Peyer's patch (tissue), 4 donors: Measurements from ENCODE around the gene LYRM1. TPM values are rescaled to one million over a fixed set of nuclear protein-coding genes. Genes with fewer than 3 reads are reported as not detected.
"Not testable (repeated sequence)": the region's sequence is repeated elsewhere in the genome, so short reads cannot be mapped to it uniquely, and the experiment has no call there.

Experiments used
- DNase-seq, 3 donors: peaks; one replicate each; pipeline ENCODE4 v3.0.0-alpha.2; 2017 to 2019
- H3K27ac ChIP-seq, 4 donors: fragments of 200-600 bp; sonication (generic); one replicate each; pipeline ENCODE4 v1.5.1; 2016 to 2019
- H3K27me3 ChIP-seq, 2 donors: fragments of 200-600 bp; sonication (generic); one replicate each; pipeline ENCODE4 v1.5.1; 2019
- H3K36me3 ChIP-seq, 3 donors: fragments of 200-600 bp; sonication (generic); one replicate each; pipeline ENCODE4 v1.5.1; 2016 to 2019
- H3K4me1 ChIP-seq, 4 donors: fragments of 200-600 bp; sonication (generic); one replicate each; pipeline ENCODE4 v1.5.1; 2016 to 2019
- H3K4me3 ChIP-seq, 4 donors: fragments of 200-600 bp; sonication (generic); 1 replicate in 3 of 4; 2 replicates in 1 of 4; pipeline ENCODE4 v1.5.1; 2016 to 2019; ENCODE audit warnings: mild to moderate bottlenecking in 1 of 4
- H3K9me3 ChIP-seq, 4 donors: fragments of 200-600 bp; sonication (generic); one replicate each; pipeline ENCODE4 v1.5.1; 2016 to 2019; ENCODE audit warnings: mild to moderate bottlenecking in 1 of 4
- POLR2A ChIP-seq, 2 donors: fragments of 450-650 bp; IDR thresholded peaks; one replicate each; pipeline ENCODE4 v1.5.1; 2017; ENCODE audit warnings: antibody characterized with exemption in 2 of 2, mild to moderate bottlenecking in 2 of 2, moderate library complexity in 2 of 2
- total RNA-seq, 4 donors: library from RNA; depleted of rRNA; stranded (reverse); fragments of >200 nt; gene quantifications; one replicate each; pipeline ENCODE4 v1.1.0, GENCODE V29; 2016
- TF ChIP-seq, protein P1 (sequence below), 6 experiments: fragments of 450-650 bp in 4 of 6; fragments of 200-600 bp in 2 of 6; sonication (generic) in 1 of 6; IDR thresholded peaks; one replicate each; pipeline ENCODE4 v1.5.1; 2017 to 2019; ENCODE audit warnings: antibody characterized with exemption in 6 of 6, mild to moderate bottlenecking in 3 of 6, moderate library complexity in 1 of 6

LYRM1 gene
- total RNA-seq, 4 donors from 2014 or later = 8.8 to 53.6 (median 13.2) TPM

GRCh38 chr16:20920091-20920490 lies 19.5 kb downstream of the LYRM1 start:
- no peak overlapping the region for H3K4me3 ChIP-seq
- H3K9me3 ChIP-seq = no peaks in the 10 kb centered on the region
- H3K27ac ChIP-seq = no peak overlapping the region
- DNase-seq = no peak
- H3K27me3 ChIP-seq = no peaks in the 10 kb centered on the region
- no peaks in the 10 kb centered on the region for H3K36me3 ChIP-seq
- TF ChIP-seq, protein P1, sequence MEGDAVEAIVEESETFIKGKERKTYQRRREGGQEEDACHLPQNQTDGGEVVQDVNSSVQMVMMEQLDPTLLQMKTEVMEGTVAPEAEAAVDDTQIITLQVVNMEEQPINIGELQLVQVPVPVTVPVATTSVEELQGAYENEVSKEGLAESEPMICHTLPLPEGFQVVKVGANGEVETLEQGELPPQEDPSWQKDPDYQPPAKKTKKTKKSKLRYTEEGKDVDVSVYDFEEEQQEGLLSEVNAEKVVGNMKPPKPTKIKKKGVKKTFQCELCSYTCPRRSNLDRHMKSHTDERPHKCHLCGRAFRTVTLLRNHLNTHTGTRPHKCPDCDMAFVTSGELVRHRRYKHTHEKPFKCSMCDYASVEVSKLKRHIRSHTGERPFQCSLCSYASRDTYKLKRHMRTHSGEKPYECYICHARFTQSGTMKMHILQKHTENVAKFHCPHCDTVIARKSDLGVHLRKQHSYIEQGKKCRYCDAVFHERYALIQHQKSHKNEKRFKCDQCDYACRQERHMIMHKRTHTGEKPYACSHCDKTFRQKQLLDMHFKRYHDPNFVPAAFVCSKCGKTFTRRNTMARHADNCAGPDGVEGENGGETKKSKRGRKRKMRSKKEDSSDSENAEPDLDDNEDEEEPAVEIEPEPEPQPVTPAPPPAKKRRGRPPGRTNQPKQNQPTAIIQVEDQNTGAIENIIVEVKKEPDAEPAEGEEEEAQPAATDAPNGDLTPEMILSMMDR (IDR thresholded peaks at IDR 0.05) = no peak
- no peak for TF ChIP-seq POLR2A (IDR thresholded peaks at IDR 0.05)
- no peaks in the 10 kb centered on the region for H3K4me1 ChIP-seq

DNA sequence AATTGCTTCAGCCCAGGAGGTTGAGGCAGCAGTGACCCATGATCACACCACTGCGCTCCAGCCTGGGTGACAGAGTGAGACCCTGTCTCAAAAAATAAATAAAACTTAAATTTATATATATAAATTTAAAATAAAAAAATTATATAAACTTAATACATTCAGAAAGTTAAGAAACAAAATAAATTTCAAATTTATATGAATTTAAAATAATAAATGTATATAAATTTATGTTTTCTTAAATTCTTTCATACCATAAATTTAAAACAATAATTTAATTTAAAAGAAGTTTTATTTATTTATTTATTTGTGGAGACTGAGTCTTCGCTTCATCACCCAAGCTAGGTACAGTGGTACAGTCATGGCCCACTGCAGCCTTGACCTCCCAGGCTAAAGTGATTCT lies 20.2 kb downstream of the LYRM1 start:
- H3K36me3 ChIP-seq = no peaks in the 10 kb centered on the region
- DNase-seq = no peak
- no peaks in the 10 kb centered on the region for H3K27me3 ChIP-seq
- H3K4me1 ChIP-seq = no peaks in the 10 kb centered on the region
- H3K4me3 ChIP-seq = no peak overlapping the region
- TF ChIP-seq, protein P1 (IDR thresholded peaks at IDR 0.05) = no peak
- no peak for TF ChIP-seq POLR2A (IDR thresholded peaks at IDR 0.05)
- no peak overlapping the region for H3K27ac ChIP-seq
- no peaks in the 10 kb centered on the region for H3K9me3 ChIP-seq

DNA sequence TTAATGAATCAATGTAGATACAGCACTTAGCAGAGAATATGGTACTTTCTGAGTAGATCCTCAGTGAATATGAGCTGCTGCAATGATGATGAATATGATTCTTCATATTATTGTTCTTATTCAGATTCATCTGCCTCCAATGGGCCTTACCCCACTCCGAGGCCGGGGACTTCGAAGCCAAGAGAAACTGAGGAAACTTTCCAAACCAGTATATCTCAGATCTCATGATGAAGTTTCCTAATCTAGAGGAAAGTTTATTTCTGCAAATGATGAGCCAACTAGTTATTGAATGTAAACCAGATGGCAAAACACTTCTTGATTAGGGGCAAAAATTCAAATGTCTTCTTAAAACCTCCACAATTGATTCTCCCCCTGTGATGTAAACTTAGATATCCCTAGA lies 23.3 kb downstream of the LYRM1 start:
- Histone ChIP-seq H3K4me1 (no peaks in the 10 kb centered on the region), H3K27ac (no peak overlapping the region), H3K9me3 (no peaks in the 10 kb centered on the region), H3K27me3 (no peaks in the 10 kb centered on the region), H3K4me3 (no peak overlapping the region), H3K36me3 (no peaks in the 10 kb centered on the region)
- DNase-seq = no peak
- TF ChIP-seq, protein P1 (IDR thresholded peaks at IDR 0.05) = no peak
- TF ChIP-seq POLR2A (IDR thresholded peaks at IDR 0.05) = no peak

- TF ChIP-seq POLR2A (IDR thresholded peaks at IDR 0.05) = no peak
- Histone ChIP-seq H3K4me1 (no peaks in the 10 kb centered on the region), H3K27me3 (no peaks in the 10 kb centered on the region), H3K36me3 (no peaks in the 10 kb centered on the region), H3K9me3 (no peaks in the 10 kb centered on the region), H3K27ac (no peak overlapping the region), H3K4me3 (no peak overlapping the region)
- no peak for DNase-seq
These were observed 25.2 kb downstream of the LYRM1 start for GRCh38 chr16:20925751-20926150.

DNA sequence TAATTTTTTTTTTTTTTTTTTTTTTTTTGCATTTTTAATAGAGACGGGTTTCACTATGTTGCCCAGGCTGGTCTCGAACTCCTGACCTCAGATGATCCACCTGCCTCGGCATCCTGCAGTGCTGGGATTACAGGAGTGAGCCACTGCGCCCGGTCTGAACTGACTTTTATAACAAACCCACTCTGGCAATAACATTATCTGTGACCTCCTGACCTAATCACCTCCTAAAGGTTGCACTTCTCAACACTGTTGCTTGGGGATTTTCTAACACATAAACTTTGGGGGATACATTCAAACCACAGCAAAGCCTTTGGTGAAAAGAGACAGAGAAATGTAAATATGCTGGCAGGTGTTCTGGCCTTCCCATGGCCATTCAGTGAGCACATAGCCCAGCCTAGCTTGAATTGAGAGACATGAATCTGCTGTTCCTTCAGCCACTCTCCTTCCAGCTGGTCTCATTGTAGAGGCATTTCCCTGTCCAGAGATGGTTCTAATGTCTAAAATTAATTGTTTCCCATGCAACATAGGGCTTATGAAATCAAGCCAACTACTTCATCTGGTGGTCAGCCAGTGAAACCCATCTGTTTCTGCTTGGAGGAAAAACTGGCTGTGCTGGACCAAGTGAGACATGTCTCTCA lies 28.3 kb downstream of the LYRM1 start:
- Histone ChIP-seq H3K9me3 (no peaks in the 10 kb centered on the region), H3K4me3 (no peak overlapping the region), H3K36me3 (no peaks in the 10 kb centered on the region), H3K27me3 (no peaks in the 10 kb centered on the region), H3K27ac (no peak overlapping the region), H3K4me1 (no peaks in the 10 kb centered on the region)
- TF ChIP-seq, protein P1 (IDR thresholded peaks at IDR 0.05) = no peak
- TF ChIP-seq POLR2A (IDR thresholded peaks at IDR 0.05) = no peak
- no peak for DNase-seq

GRCh38 chr16:20929676-20930364 lies 29.2 kb downstream of the LYRM1 start:
- DNase-seq, H3K27ac ChIP-seq, H3K4me1 ChIP-seq, H3K9me3 ChIP-seq, H3K27me3 ChIP-seq, H3K4me3 ChIP-seq, H3K36me3 ChIP-seq: not testable (repeated sequence)
